ENCODE measurements around the gene NKIRAS2. TPM values are rescaled to one million over a fixed set of nuclear protein-coding genes. Genes with fewer than 3 reads are reported as not detected.
A peak's percentile ranks its signal among the peaks of the same experiment; 100 is the strongest.

NKIRAS2 gene
- total and polyA plus RNA-seq, 2 of the 13 experiments (the other 11 are each of a cell fraction or from before 2014, with no cell fraction given), result 27.9 to 42.0 TPM

- TF ChIP-seq ZNF775 (CRISPR knock-in tag; IDR thresholded peaks at IDR 0.05; ENCODE audit: borderline replicate concordance) (no peak), ZNF383 (CRISPR knock-in tag; IDR thresholded peaks at IDR 0.05; ENCODE audit: borderline replicate concordance) (no peak), RXRB (CRISPR knock-in tag; IDR thresholded peaks at IDR 0.05; ENCODE audit: borderline replicate concordance) (peak; percentile 58; the same call in 1 of the 2 replicates), CSRNP1 (CRISPR knock-in tag; IDR thresholded peaks at IDR 0.05) (peak; percentile 55; the same call in 1 of the 2 replicates), ZNF501 (CRISPR knock-in tag; IDR thresholded peaks at IDR 0.05) (no peak), MYC (CRISPR knock-in tag; IDR thresholded peaks at IDR 0.05; ENCODE audit: borderline replicate concordance) (peak; percentile 39; the same call in 1 of the 2 replicates), FOXO1 (CRISPR knock-in tag; IDR thresholded peaks at IDR 0.05) (0 out of 2 replicates have a peak, but pooled peaks have one; percentile 19), SOX6 (IDR thresholded peaks at IDR 0.05) (no peak), SOX6 (CRISPR knock-in tag; IDR thresholded peaks at IDR 0.05) (peak; percentile 24; the same call in 1 of the 2 replicates), NFAT5 (CRISPR knock-in tag; IDR thresholded peaks at IDR 0.05) (no peak), RFXAP (CRISPR knock-in tag; IDR thresholded peaks at IDR 0.05; ENCODE audit: borderline replicate concordance) (no peak), RXRA (CRISPR knock-in tag; IDR thresholded peaks at IDR 0.05) (peak; percentile 97), POLR2AphosphoS5 (IDR thresholded peaks at IDR 0.05; ENCODE audit: low read depth, low read length) (no peak), ZNF816 (CRISPR knock-in tag; IDR thresholded peaks at IDR 0.05; ENCODE audit: borderline replicate concordance) (0 out of 2 replicates have a peak, but pooled peaks have one; percentile 48), NFE2 (CRISPR knock-in tag; IDR thresholded peaks at IDR 0.05) (no peak), SOX13 (IDR thresholded peaks at IDR 0.05) (no peak), SOX13 (CRISPR knock-in tag; conservative IDR thresholded peaks at IDR 0.05 in 1 of 2, IDR thresholded peaks at IDR 0.05 in 1 of 2) (peak in 1 of 2 experiments; percentile 36; a peak in 1 of 4 replicates)
- TF ChIP-seq, protein P1, sequence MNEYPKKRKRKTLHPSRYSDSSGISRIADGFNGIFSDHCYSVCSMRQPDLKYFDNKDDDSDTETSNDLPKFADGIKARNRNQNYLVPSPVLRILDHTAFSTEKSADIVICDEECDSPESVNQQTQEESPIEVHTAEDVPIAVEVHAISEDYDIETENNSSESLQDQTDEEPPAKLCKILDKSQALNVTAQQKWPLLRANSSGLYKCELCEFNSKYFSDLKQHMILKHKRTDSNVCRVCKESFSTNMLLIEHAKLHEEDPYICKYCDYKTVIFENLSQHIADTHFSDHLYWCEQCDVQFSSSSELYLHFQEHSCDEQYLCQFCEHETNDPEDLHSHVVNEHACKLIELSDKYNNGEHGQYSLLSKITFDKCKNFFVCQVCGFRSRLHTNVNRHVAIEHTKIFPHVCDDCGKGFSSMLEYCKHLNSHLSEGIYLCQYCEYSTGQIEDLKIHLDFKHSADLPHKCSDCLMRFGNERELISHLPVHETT (CRISPR knock-in tag; conservative IDR thresholded peaks at IDR 0.05), result no peak
Observed at GRCh38 chr17:42031584-42031983, 11.7 kb downstream of the NKIRAS2 start (continued).

All from HepG2 (cell line).